Neural cell (in vitro differentiated cells): ENCODE data around the gene INSIG1.

ENCODE experiments used
- EZH2 ChIP-seq: fragments of 200-600, 300-800 bp; shearing (Covaris generic), sonication (generic); IDR thresholded peaks from 2 replicates; pipeline ENCODE4 v1.6.1; 2014; ENCODE audit warnings: antibody characterized with exemption, low read length, borderline replicate concordance, mild to moderate bottlenecking; ENCODE audit not compliant: insufficient read depth, poor library complexity, severe bottlenecking
- TF ChIP-seq, protein P1 (sequence below): fragments of 450-650 bp; IDR thresholded peaks from 2 replicates; pipeline ENCODE4 v1.5.1; 2014; ENCODE audit warnings: antibody characterized with exemption, mild to moderate bottlenecking, moderate library complexity; ENCODE audit not compliant: poor library complexity, severe bottlenecking

DNA sequence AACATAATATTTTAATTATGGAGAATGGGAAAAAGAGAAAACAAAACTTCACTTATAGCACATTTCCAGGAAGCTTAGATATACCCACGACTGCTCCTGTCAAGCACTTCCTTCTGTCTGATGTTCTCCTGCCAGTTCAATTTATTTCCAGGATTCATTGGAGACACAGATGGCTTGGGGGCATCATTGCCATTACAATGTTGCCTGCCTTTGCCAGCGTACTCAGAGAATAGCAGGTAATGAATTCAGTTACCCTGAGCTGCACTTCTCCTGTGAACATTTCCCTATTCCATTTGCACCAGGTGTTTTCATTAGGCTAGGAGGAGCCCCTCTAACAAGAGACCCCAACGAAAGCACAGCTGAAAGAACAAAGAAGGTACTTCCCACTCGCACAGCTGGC lies 33.7 kb downstream of the INSIG1 start:
- TF ChIP-seq EZH2: no peak
- TF ChIP-seq, protein P1, sequence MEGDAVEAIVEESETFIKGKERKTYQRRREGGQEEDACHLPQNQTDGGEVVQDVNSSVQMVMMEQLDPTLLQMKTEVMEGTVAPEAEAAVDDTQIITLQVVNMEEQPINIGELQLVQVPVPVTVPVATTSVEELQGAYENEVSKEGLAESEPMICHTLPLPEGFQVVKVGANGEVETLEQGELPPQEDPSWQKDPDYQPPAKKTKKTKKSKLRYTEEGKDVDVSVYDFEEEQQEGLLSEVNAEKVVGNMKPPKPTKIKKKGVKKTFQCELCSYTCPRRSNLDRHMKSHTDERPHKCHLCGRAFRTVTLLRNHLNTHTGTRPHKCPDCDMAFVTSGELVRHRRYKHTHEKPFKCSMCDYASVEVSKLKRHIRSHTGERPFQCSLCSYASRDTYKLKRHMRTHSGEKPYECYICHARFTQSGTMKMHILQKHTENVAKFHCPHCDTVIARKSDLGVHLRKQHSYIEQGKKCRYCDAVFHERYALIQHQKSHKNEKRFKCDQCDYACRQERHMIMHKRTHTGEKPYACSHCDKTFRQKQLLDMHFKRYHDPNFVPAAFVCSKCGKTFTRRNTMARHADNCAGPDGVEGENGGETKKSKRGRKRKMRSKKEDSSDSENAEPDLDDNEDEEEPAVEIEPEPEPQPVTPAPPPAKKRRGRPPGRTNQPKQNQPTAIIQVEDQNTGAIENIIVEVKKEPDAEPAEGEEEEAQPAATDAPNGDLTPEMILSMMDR: no peak
